CD14-positive monocyte (primary cell): ENCODE data around the gene CDH6. TPM values are rescaled to one million over a fixed set of nuclear protein-coding genes. Genes with fewer than 3 reads are reported as not detected.
A peak's percentile ranks its signal among the peaks of the same experiment; 100 is the strongest.

Experiments used
- DNase-seq, 3 donors: peaks; one replicate each; pipeline ENCODE4 v3.0.0-alpha.2; 2011 to 2022
- H2AFZ ChIP-seq: 2 replicates; pipeline ENCODE4 v1.6.0; 2012; ENCODE audit warnings: mild to moderate bottlenecking, low read depth, low read length, inconsistent platforms; ENCODE audit not compliant: insufficient read depth, poor library complexity, severe bottlenecking
- H3K27ac ChIP-seq, 2 donors: 1 replicate in 1 of 2; 2 replicates in 1 of 2; pipeline ENCODE4 v1.5.1; 2012 to 2013; ENCODE audit warnings: low read length in 2 of 2, control low read depth in 1 of 2, inconsistent platforms in 1 of 2, low read depth in 1 of 2, mild to moderate bottlenecking in 1 of 2
- H3K27me3 ChIP-seq, 2 donors: one replicate each; pipeline versions ENCODE4 v1.6.0 to v1.6.1; 2011 to 2013; ENCODE audit warnings: low read length in 2 of 2; ENCODE audit not compliant: control insufficient read depth in 2 of 2, insufficient read depth in 2 of 2
- H3K36me3 ChIP-seq, 2 donors: replicated peaks in 1 of 2; 1 replicate in 1 of 2; 2 replicates in 1 of 2; pipeline versions ENCODE4 v1.5.1 to v1.6.1; 2012 to 2013; ENCODE audit warnings: low read length in 2 of 2, control low read depth in 1 of 2, inconsistent platforms in 1 of 2, mild to moderate bottlenecking in 1 of 2; ENCODE audit not compliant: insufficient read depth in 2 of 2, control insufficient read depth in 1 of 2
- H3K4me1 ChIP-seq, 2 donors: 1 replicate in 1 of 2; 2 replicates in 1 of 2; pipeline versions ENCODE4 v1.5.1 to v1.6.1; 2012 to 2013; ENCODE audit warnings: low read length in 2 of 2, control low read depth in 1 of 2, inconsistent platforms in 1 of 2, mild to moderate bottlenecking in 1 of 2, moderate library complexity in 1 of 2; ENCODE audit not compliant: insufficient read depth in 2 of 2, control insufficient read depth in 1 of 2
- H3K4me2 ChIP-seq: replicated peaks from 2 replicates; pipeline ENCODE3; 2012; ENCODE audit warnings: low read length, moderate library complexity, mild to moderate bottlenecking; ENCODE audit not compliant: poor library complexity, severe bottlenecking; ENCODE audit errors: extremely low read depth
- H3K4me3 ChIP-seq, 3 experiments: fragments of 200-600 bp in 1 of 3; sonication (generic) in 1 of 3; replicated peaks in 1 of 3; 1 replicate in 2 of 3; 2 replicates in 1 of 3; pipeline ENCODE4 v1.5.1; 2011 to 2013; ENCODE audit warnings: low read length in 3 of 3, mild to moderate bottlenecking in 3 of 3, control low read depth in 2 of 3, low read depth in 2 of 3, inconsistent platforms in 1 of 3, moderate library complexity in 1 of 3
- H3K79me2 ChIP-seq: 2 replicates; pipeline ENCODE4 v1.6.0; 2012; ENCODE audit warnings: mild to moderate bottlenecking, control low read depth, inconsistent platforms, low read length, moderate library complexity; ENCODE audit not compliant: insufficient read depth
- H3K9ac ChIP-seq: 2 replicates; pipeline ENCODE4 v1.6.0; 2017; ENCODE audit warnings: low read length, mild to moderate bottlenecking; ENCODE audit not compliant: insufficient read depth, poor library complexity, severe bottlenecking
- H3K9me3 ChIP-seq, 2 donors: replicated peaks in 1 of 2; 1 replicate in 1 of 2; 2 replicates in 1 of 2; pipeline versions ENCODE4 v1.5.1 to v1.6.1; 2012 to 2013; ENCODE audit warnings: low read length in 2 of 2, control low read depth in 1 of 2; ENCODE audit not compliant: control insufficient read depth in 1 of 2, insufficient read depth in 1 of 2
- H4K20me1 ChIP-seq: 2 replicates; pipeline ENCODE4 v1.6.0; 2012; ENCODE audit warnings: mild to moderate bottlenecking, low read length, control low read depth, moderate library complexity; ENCODE audit not compliant: insufficient read depth
- H3K27ac Mint-ChIP-seq, 7 donors: one replicate each; pipeline ENCODE4 v1.8.0; 2020; ENCODE audit warnings: mild to moderate bottlenecking in 7 of 7, mixed read lengths in 7 of 7, moderate library complexity in 6 of 7, inconsistent platforms in 2 of 7
- H3K27me3 Mint-ChIP-seq, 3 donors: one replicate each; pipeline ENCODE4 v1.8.0; 2021 to 2022; ENCODE audit warnings: low read depth in 3 of 3, mild to moderate bottlenecking in 3 of 3, mixed read lengths in 3 of 3, moderate library complexity in 3 of 3, inconsistent platforms in 1 of 3
- H3K36me3 Mint-ChIP-seq, 2 donors: one replicate each; pipeline ENCODE4 v1.8.0; 2020; ENCODE audit warnings: mixed read lengths in 2 of 2, inconsistent platforms in 1 of 2, mild to moderate bottlenecking in 1 of 2
- H3K4me1 Mint-ChIP-seq: one replicate; pipeline ENCODE4 v1.8.0; 2020; ENCODE audit warnings: mild to moderate bottlenecking, mixed read lengths
- H3K4me3 Mint-ChIP-seq, 2 donors: one replicate each; pipeline ENCODE4 v1.8.0; 2020; ENCODE audit warnings: mild to moderate bottlenecking in 2 of 2, mixed read lengths in 2 of 2, moderate library complexity in 1 of 2
- H3K9me3 Mint-ChIP-seq, 7 donors: one replicate each; pipeline ENCODE4 v1.8.0; 2020 to 2022; ENCODE audit warnings: mixed read lengths in 7 of 7, mild to moderate bottlenecking in 6 of 7, moderate library complexity in 6 of 7, inconsistent platforms in 2 of 7
- WGBS: methylation state at CpG from one replicate; pipeline ENCODE4 v1.1.5; 2013; ENCODE audit warnings: missing lambda C conversion rate; ENCODE audit not compliant: insufficient coverage; 5-methylcytosine and 5-hydroxymethylcytosine counted together
- intact Hi-C, 2 donors: fragments of 100-400 bp; cut with micrococcal nuclease; formaldehyde crosslinking; loops; one replicate each; pipeline versions ENCODE4 v1.15.0 to v1.15.1; 2023
- polyA plus RNA-seq, 3 donors: library from polyadenylated mRNA; depleted of rRNA in 1 of 3; unstranded in 2 of 3; stranded (reverse) in 1 of 3; fragments of 300-500 nt in 2 of 3; fragments of >200 nt in 1 of 3; fragmentation: Illumina TruSeq in 2 of 3; gene quantifications; 1 replicate in 2 of 3; 2 replicates in 1 of 3; pipeline ENCODE4 v1.2.3, GENCODE V29; 2012 to 2021
- TF ChIP-seq, protein P1 (sequence below): fragments of 200-600 bp; IDR thresholded peaks from one replicate; pipeline ENCODE4 v1.8.0; 2022; ENCODE audit warnings: antibody characterized with exemption, mild to moderate bottlenecking

CDH6 gene
- polyA plus RNA-seq, 3 donors = not detected

DNA sequence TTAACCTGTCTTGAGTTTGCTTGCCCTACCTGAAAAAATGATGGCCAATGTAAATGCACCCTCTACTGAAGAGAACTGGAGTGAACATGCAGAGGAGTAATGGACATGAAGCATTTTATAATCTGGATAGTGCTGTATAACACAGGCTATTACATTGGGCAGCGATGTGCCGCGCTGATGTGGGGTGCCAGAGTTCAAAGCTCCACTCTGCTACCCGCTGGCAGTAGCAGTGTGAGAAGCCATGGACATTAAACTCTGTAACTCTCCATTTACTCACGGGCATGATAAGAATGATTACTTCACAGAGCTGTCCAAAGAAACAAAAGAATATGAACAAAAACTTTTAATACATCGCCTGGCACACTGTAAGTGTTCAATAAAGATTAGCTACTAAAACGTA lies 7.5 kb upstream of the CDH6 start:
- no peak for DNase-seq
- H3K27me3 Mint-ChIP-seq = peaks cover 3 to 24% (median 6%) of the 10 kb centered on the region in 3 donors
- Histone ChIP-seq H3K27me3 (peaks cover 5 to 7% of the 10 kb centered on the region in 2 donors), H3K4me2 (no peak overlapping the region), H3K9ac (no peak overlapping the region), H3K9me3 (no peaks in the 10 kb centered on the region), H4K20me1 (no peaks in the 10 kb centered on the region), H3K27ac (no peak overlapping the region), H2AFZ (no peak overlapping the region), H3K36me3 (no peaks in the 10 kb centered on the region), H3K79me2 (no peaks in the 10 kb centered on the region), H3K4me1 (no peaks in the 10 kb centered on the region), H3K4me3 (no peak overlapping the region)
- H3K4me1 Mint-ChIP-seq = no peaks in the 10 kb centered on the region
- H3K9me3 Mint-ChIP-seq = peaks cover 0 to 2% (median 0%) of the 10 kb centered on the region in 7 donors
- WGBS = no CpG with 5 or more reads among the region's 7 CpGs
- H3K4me3 Mint-ChIP-seq = no peak overlapping the region
- H3K27ac Mint-ChIP-seq = no peak overlapping the region
- intact Hi-C loops = no loop called here
- TF ChIP-seq, protein P1, sequence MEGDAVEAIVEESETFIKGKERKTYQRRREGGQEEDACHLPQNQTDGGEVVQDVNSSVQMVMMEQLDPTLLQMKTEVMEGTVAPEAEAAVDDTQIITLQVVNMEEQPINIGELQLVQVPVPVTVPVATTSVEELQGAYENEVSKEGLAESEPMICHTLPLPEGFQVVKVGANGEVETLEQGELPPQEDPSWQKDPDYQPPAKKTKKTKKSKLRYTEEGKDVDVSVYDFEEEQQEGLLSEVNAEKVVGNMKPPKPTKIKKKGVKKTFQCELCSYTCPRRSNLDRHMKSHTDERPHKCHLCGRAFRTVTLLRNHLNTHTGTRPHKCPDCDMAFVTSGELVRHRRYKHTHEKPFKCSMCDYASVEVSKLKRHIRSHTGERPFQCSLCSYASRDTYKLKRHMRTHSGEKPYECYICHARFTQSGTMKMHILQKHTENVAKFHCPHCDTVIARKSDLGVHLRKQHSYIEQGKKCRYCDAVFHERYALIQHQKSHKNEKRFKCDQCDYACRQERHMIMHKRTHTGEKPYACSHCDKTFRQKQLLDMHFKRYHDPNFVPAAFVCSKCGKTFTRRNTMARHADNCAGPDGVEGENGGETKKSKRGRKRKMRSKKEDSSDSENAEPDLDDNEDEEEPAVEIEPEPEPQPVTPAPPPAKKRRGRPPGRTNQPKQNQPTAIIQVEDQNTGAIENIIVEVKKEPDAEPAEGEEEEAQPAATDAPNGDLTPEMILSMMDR = no peak
- no peaks in the 10 kb centered on the region for H3K36me3 Mint-ChIP-seq

DNA sequence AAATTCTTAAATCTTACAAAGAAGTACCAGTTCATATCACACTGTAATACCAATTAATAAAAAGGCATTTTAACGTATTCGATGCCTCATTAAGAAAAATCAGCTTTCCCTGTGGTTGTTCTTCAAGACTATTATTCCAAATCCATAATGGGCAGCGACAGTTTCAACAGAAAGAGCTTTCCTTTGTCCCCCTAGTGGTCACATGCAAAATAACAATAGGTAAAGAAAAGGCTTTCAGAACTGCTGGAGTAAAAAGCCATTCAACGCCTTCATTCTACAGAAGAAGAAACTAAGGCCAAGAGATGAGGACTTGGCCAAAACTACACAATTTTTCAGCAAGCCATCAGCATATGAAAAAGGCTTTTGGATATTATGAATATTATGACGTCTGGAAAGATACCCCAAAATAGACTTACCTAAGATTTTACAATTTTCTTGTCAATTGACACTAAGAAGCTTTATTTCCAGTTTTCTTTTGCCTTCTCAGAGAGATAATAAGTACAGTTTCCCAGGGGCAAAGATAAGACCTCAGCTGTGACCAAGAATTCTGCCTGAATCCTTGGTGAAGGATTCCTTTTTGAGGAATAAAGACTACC lies 6.7 kb upstream of the CDH6 start:
- no peak overlapping the region for H2AFZ ChIP-seq
- no peaks in the 10 kb centered on the region for H3K9me3 ChIP-seq
- peaks cover 11 to 13% of the 10 kb centered on the region in 2 donors for H3K27me3 ChIP-seq
- Mint-ChIP-seq H3K4me1 (no peaks in the 10 kb centered on the region), H3K9me3 (peaks cover 0 to 2% (median 0%) of the 10 kb centered on the region in 7 donors), H3K4me3 (no peak overlapping the region), H3K27ac (no peak overlapping the region), H3K27me3 (peaks cover 6 to 29% (median 8%) of the 10 kb centered on the region in 3 donors), H3K36me3 (no peaks in the 10 kb centered on the region)
- no peak overlapping the region for H3K9ac ChIP-seq
- intact Hi-C loops = no loop called here
- H3K27ac ChIP-seq = no peak overlapping the region
- H3K36me3 ChIP-seq = no peaks in the 10 kb centered on the region
- 33% methylated on average over 2 of the region's 5 CpGs for WGBS
- TF ChIP-seq, protein P1 = peak; percentile 86
- DNase-seq = peak in 2 of 3 donors; percentile 2 to 7
- H3K4me1 ChIP-seq = no peaks in the 10 kb centered on the region
- H3K4me2 ChIP-seq = no peak overlapping the region
- H4K20me1 ChIP-seq = no peaks in the 10 kb centered on the region
- H3K4me3 ChIP-seq = no peak overlapping the region
- H3K79me2 ChIP-seq = no peaks in the 10 kb centered on the region
